HFFc6 (cell line): ENCODE measurements around the gene CBR3. TPM values are rescaled to one million over a fixed set of nuclear protein-coding genes. Genes with fewer than 3 reads are reported as not detected.

ENCODE experiments used
- DNase-seq: peaks from one replicate; pipeline ENCODE4 v3.0.0-alpha.2; 2018
- H3K27ac Mint-ChIP-seq: 2 replicates; pipeline ENCODE4 v1.8.0; 2020; ENCODE audit warnings: mild to moderate bottlenecking, mixed read lengths
- H3K27me3 Mint-ChIP-seq: 2 replicates; pipeline ENCODE4 v1.8.0; 2021; ENCODE audit warnings: mild to moderate bottlenecking, moderate library complexity, mixed read lengths; ENCODE audit not compliant: insufficient read depth
- H3K36me3 Mint-ChIP-seq: 2 replicates; pipeline ENCODE4 v1.8.0; 2021; ENCODE audit warnings: low read depth, mixed read lengths
- H3K4me1 Mint-ChIP-seq: 2 replicates; pipeline ENCODE4 v1.8.0; 2020; ENCODE audit warnings: low read depth, mixed read lengths
- H3K4me3 Mint-ChIP-seq: 2 replicates; pipeline ENCODE4 v1.8.0; 2020; ENCODE audit warnings: mild to moderate bottlenecking, moderate library complexity, mixed read lengths
- H3K9me3 Mint-ChIP-seq: 2 replicates; pipeline ENCODE4 v1.8.0; 2020; ENCODE audit warnings: mild to moderate bottlenecking, mixed read lengths
- CTCF ChIP-seq: fragments of 200-600 bp; sonication (generic); IDR thresholded peaks from 2 replicates; pipeline ENCODE4 v1.5.0; 2021; ENCODE audit warnings: antibody characterized with exemption, mild to moderate bottlenecking
- total RNA-seq, 6 experiments: library from RNA; stranded (reverse); fragmentation: NEBNext Ultra II Directional; extraction: Animal tissue kit (Norgen Biotek cat#: 25700); gene quantifications; 2 replicates in 1 of 6; 3 replicates in 5 of 6; pipeline ENCODE4 v1.2.3, GENCODE V29; 2021

Gene CBR3
- total RNA-seq, 6 experiments from 2014 or later: 15.1 to 25.9 (median 23.5) TPM

- Mint-ChIP-seq H3K4me1 (peaks cover 21% of the 10 kb centered on the region), H3K36me3 (no peaks in the 10 kb centered on the region), H3K4me3 (no peak overlapping the region), H3K27ac (no peak overlapping the region), H3K9me3 (no peaks in the 10 kb centered on the region; the same call in 1 of the 2 replicates), H3K27me3 (peaks cover under 1% of the 10 kb centered on the region)
- no peak for TF ChIP-seq CTCF
- no peak for DNase-seq
Observed at GRCh38 chr21:36111238-36111637, 23.6 kb upstream of the CBR3 start.

GRCh38 chr21:36113647-36114428, 21.0 kb upstream of the CBR3 start:
- H3K9me3 Mint-ChIP-seq: no peaks in the 10 kb centered on the region
- no peaks in the 10 kb centered on the region for H3K36me3 Mint-ChIP-seq
- peak overlapping the region; percentile 46 for H3K4me3 Mint-ChIP-seq
- H3K4me1 Mint-ChIP-seq: peaks cover 21% of the 10 kb centered on the region
- peak overlapping the region; percentile 40 for H3K27ac Mint-ChIP-seq
- no peak for DNase-seq
- no peaks in the 10 kb centered on the region; the same call in 1 of the 2 replicates for H3K27me3 Mint-ChIP-seq
- no peak for TF ChIP-seq CTCF

GRCh38 chr21:36115138-36115730, 19.6 kb upstream of the CBR3 start:
- Mint-ChIP-seq H3K4me1 (peaks cover 22% of the 10 kb centered on the region), H3K4me3 (no peak overlapping the region), H3K36me3 (no peaks in the 10 kb centered on the region), H3K9me3 (no peaks in the 10 kb centered on the region), H3K27me3 (no peaks in the 10 kb centered on the region), H3K27ac (no peak overlapping the region)
- no peak for DNase-seq
- TF ChIP-seq CTCF: no peak

GRCh38 chr21:36117286-36117741, 17.6 kb upstream of the CBR3 start:
- Mint-ChIP-seq H3K4me1 (peaks cover 23% of the 10 kb centered on the region), H3K27ac (no peak overlapping the region), H3K27me3 (no peaks in the 10 kb centered on the region), H3K4me3 (no peak overlapping the region), H3K36me3 (no peaks in the 10 kb centered on the region), H3K9me3 (no peaks in the 10 kb centered on the region)
- TF ChIP-seq CTCF: no peak
- no peak for DNase-seq

GRCh38 chr21:36120304-36120888, 14.5 kb upstream of the CBR3 start:
- H3K4me1 Mint-ChIP-seq: peaks cover 6% of the 10 kb centered on the region; the same call in 1 of the 2 replicates
- H3K4me3 Mint-ChIP-seq: no peak overlapping the region
- TF ChIP-seq CTCF: no peak
- no peaks in the 10 kb centered on the region for H3K9me3 Mint-ChIP-seq
- DNase-seq: no peak
- no peaks in the 10 kb centered on the region for H3K36me3 Mint-ChIP-seq
- peak overlapping the region; percentile 10; the same call in 1 of the 2 replicates for H3K27ac Mint-ChIP-seq
- no peaks in the 10 kb centered on the region for H3K27me3 Mint-ChIP-seq
